Measurements from ENCODE around the gene SLC25A15. TPM values are rescaled to one million over a fixed set of nuclear protein-coding genes. Genes with fewer than 3 reads are reported as not detected.

Gene SLC25A15
- total RNA-seq, result 13.7 and 23.7 TPM in 2 replicates

DNA sequence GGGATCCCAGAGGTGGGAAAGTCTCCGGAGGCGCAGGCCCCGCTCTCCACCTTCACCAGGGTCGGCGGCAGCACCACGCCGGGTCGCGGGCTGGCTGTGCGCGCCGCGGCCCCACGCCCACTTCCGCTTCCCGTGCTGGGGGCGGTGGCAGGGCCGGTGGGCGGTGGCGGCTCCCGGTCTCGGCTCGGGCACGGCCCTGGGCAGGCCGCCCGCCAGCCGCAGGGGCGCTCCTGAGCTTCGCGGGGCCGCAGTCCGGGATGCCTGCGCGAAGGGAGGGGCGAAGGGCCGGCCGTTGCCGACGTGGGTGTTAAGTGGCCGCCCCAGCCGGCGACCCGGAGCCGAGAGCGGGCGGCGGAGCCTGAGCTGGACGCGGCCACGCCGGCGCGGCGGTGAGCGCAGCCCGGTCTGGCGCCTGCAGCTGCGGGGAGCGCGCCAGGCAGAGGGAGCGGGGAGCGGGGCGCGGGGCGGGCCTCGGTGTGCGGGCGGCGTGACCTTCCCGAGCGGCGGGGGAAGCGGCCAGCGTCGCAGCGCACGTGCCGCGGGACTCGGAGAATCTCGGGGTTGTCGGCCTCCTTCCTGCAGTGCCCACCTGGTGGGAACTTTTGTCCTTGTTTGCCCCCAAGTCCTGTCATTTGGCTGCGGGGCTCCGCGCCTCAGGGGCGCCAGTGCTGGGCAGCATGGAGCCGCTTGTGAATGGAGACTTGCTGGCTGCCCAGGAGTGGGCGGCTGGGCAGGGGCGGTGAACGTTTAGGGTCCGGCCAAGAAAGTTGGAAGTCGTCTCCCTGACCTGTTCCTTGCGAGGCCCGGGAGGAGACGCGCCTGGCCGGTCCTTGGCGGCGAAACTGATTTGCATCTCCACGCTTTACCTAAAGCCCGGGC, at the start of gene SLC25A15:
TSS of gene SLC25A15 (plus strand) at position 337 of the 879 bp plus-strand sequence. CDS start 3,616 bp downstream, outside the sequence.

DNA sequence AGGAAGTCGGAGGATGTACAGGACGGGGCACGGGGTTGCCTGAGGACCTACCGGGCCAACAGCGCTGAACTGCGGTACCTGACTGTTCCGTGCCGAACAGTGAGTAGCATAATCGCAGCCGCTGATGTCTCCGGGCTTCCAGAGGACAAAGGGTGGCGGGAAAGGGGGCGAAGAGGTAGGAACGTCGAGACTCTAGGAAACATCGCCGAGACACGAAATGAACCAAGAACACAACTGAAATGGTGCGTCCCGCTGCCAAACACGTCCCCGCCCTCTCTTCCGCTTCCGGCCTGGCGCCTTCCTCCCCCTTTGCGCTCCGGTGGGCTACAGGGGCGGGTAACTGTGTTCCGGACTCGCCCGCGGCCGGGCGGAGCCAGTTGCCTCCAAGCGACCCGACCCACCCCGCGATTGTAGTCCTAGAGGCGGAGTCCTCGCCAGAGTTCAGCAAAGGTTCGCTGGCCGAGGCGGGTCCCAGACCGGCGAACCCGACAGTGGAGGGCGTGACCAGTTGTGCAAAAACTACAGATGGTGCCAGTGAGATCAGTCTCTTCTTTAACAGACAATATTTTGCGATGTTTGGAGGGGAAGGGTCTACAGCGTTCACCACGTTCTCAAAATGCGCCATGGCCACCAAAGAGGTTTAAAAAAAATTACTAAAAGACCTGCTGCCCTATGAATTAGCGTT, 18.3 kb upstream of the SLC25A15 start, which contains the start of gene MRPS31:
TSS of gene MRPS31 (minus strand) at position 257 of the 685 bp plus-strand sequence. CDS start at position 203, 54 bp downstream.

Small RNAs within 50 kb of the gene (small RNA-seq; reads per million reads assigned to genes)
- gene MIR621, result not detected

Other genes starting within 250 kb of the SLC25A15 start
- gene FOXO1, start 123.0 kb upstream of the SLC25A15 start, total RNA-seq, result 0.79 and 1.3 TPM in 2 replicates
- gene MRPS31, start 18.4 kb upstream of the SLC25A15 start, total RNA-seq, result 14.9 and 15.8 TPM in 2 replicates
- 132 and 141 TPM in 2 replicates for gene ELF1, start 229.7 kb downstream of the SLC25A15 start, total RNA-seq

Data from placental epithelial cell (primary cell).